ENCODE results near the gene PRDM16. TPM values are rescaled to one million over a fixed set of nuclear protein-coding genes. Genes with fewer than 3 reads are reported as not detected.

PRDM16 gene
- polyA plus RNA-seq, 1 donor from 2014 or later, result 0.21 TPM

GRCh38 chr1:3062616-3063378 is 6.2 kb upstream of the PRDM16 start:
- Histone ChIP-seq H3K9me3 (ENCODE audit: low read length) (peaks cover 3% of the 10 kb centered on the region), H3K4me2 (ENCODE audit: low read length) (no peak overlapping the region), H3K79me2 (replicated peaks; ENCODE audit: insufficient read depth, low read length) (peaks cover 39% of the 10 kb centered on the region), H3K27me3 (ENCODE audit: insufficient read depth, low read depth, low read length) (peaks cover 11% of the 10 kb centered on the region), H3K27ac (ENCODE audit: low read length) (no peak overlapping the region), H2AFZ (ENCODE audit: low read depth, low read length) (no peak overlapping the region), H3F3A (ENCODE audit: insufficient read depth, low read length, poor library complexity, severe bottlenecking) (no peaks in the 10 kb centered on the region), H3K9ac (ENCODE audit: low read length) (no peak overlapping the region), H4K20me1 (ENCODE audit: insufficient read depth) (no peaks in the 10 kb centered on the region), H3K4me3 (ENCODE audit: low read length) (no peak overlapping the region), H3K9me2 (ENCODE audit: insufficient read depth, low read length) (no peaks in the 10 kb centered on the region), H3K36me3 (ENCODE audit: insufficient read depth, low read length) (no peaks in the 10 kb centered on the region)
- no peak for TF ChIP-seq TAF1 (IDR thresholded peaks at IDR 0.05; ENCODE audit: low read depth)
- TF ChIP-seq MXI1 (conservative IDR thresholded peaks at IDR 0.05; ENCODE audit: poor library complexity, severe bottlenecking), result no peak
- no peak for TF ChIP-seq EP300 (conservative IDR thresholded peaks at IDR 0.05; ENCODE audit: poor library complexity, severe bottlenecking)
- TF ChIP-seq, protein P1, sequence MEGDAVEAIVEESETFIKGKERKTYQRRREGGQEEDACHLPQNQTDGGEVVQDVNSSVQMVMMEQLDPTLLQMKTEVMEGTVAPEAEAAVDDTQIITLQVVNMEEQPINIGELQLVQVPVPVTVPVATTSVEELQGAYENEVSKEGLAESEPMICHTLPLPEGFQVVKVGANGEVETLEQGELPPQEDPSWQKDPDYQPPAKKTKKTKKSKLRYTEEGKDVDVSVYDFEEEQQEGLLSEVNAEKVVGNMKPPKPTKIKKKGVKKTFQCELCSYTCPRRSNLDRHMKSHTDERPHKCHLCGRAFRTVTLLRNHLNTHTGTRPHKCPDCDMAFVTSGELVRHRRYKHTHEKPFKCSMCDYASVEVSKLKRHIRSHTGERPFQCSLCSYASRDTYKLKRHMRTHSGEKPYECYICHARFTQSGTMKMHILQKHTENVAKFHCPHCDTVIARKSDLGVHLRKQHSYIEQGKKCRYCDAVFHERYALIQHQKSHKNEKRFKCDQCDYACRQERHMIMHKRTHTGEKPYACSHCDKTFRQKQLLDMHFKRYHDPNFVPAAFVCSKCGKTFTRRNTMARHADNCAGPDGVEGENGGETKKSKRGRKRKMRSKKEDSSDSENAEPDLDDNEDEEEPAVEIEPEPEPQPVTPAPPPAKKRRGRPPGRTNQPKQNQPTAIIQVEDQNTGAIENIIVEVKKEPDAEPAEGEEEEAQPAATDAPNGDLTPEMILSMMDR (IDR thresholded peaks at IDR 0.05; ENCODE audit: poor library complexity, severe bottlenecking), result no peak
- no peak for TF ChIP-seq SMC3 (conservative IDR thresholded peaks at IDR 0.05; ENCODE audit: poor library complexity)
- TF ChIP-seq EZH2 (IDR thresholded peaks at IDR 0.05; ENCODE audit: borderline replicate concordance, insufficient read depth, low read length, poor library complexity, severe bottlenecking), result no peak
- TF ChIP-seq, protein P2, sequence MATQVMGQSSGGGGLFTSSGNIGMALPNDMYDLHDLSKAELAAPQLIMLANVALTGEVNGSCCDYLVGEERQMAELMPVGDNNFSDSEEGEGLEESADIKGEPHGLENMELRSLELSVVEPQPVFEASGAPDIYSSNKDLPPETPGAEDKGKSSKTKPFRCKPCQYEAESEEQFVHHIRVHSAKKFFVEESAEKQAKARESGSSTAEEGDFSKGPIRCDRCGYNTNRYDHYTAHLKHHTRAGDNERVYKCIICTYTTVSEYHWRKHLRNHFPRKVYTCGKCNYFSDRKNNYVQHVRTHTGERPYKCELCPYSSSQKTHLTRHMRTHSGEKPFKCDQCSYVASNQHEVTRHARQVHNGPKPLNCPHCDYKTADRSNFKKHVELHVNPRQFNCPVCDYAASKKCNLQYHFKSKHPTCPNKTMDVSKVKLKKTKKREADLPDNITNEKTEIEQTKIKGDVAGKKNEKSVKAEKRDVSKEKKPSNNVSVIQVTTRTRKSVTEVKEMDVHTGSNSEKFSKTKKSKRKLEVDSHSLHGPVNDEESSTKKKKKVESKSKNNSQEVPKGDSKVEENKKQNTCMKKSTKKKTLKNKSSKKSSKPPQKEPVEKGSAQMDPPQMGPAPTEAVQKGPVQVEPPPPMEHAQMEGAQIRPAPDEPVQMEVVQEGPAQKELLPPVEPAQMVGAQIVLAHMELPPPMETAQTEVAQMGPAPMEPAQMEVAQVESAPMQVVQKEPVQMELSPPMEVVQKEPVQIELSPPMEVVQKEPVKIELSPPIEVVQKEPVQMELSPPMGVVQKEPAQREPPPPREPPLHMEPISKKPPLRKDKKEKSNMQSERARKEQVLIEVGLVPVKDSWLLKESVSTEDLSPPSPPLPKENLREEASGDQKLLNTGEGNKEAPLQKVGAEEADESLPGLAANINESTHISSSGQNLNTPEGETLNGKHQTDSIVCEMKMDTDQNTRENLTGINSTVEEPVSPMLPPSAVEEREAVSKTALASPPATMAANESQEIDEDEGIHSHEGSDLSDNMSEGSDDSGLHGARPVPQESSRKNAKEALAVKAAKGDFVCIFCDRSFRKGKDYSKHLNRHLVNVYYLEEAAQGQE (IDR thresholded peaks at IDR 0.05; ENCODE audit: borderline replicate concordance), result no peak
- no peak for TF ChIP-seq RAD21 (conservative IDR thresholded peaks at IDR 0.05)
- TF ChIP-seq POLR2AphosphoS5 (IDR thresholded peaks at IDR 0.05), result no peak

DNA sequence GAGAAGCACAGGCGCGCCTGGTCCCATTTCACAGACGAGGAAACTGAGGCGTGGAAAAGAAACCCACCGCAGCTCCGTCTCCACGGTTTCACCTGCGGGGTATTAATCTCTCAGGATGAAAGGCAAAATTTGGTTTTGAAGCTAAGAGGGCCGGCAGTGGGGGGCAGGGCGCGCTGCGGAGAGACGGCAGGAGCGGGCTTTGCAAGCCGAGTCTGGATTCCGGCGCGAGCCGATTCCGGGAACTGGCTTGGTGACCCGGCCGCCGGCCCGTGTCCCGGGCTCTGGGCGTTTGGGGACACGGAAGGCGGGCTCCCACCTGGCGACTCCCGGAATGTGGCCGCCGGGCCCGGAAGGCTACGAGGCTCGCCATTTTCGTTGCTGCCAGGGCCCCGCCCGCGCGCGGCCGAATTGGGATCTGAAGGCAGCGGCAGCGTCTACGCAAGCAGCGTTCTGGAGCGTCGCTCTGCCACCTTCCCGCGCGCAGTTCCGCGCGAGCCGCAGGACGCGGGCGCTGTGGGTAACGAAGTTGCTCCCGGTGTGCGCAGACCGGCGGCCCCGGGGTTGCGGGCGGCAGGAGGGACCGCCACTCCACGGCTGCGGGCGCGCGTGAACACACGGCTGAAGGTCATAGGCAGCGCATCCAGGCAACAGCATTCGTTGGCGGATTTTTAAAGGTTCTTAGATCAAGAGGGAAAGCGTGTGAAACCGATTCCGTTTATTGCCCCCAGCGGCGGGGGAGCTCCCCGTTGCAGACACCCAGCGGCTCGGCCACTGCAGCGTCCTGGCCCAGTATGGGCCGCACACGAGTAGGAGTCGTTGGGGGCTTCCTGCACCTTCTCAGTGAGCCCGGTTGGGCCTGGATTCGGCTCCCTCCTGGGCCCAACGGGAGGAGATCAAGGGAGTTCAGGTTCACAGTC is 5.4 kb upstream of the PRDM16 start:
- Histone ChIP-seq H3K27ac (ENCODE audit: low read length) (no peak overlapping the region), H3K79me2 (replicated peaks; ENCODE audit: insufficient read depth, low read length) (peaks cover 43% of the 10 kb centered on the region), H3F3A (ENCODE audit: insufficient read depth, low read length, poor library complexity, severe bottlenecking) (no peaks in the 10 kb centered on the region), H3K9me2 (ENCODE audit: insufficient read depth, low read length) (no peaks in the 10 kb centered on the region), H4K20me1 (ENCODE audit: insufficient read depth) (no peaks in the 10 kb centered on the region), H3K36me3 (ENCODE audit: insufficient read depth, low read length) (no peaks in the 10 kb centered on the region), H3K4me2 (ENCODE audit: low read length) (no peak overlapping the region), H3K27me3 (ENCODE audit: insufficient read depth, low read depth, low read length) (peaks cover 17% of the 10 kb centered on the region), H3K4me3 (ENCODE audit: low read length) (no peak overlapping the region), H3K9me3 (ENCODE audit: low read length) (peaks cover 3% of the 10 kb centered on the region), H3K9ac (ENCODE audit: low read length) (no peak overlapping the region), H2AFZ (ENCODE audit: low read depth, low read length) (no peak overlapping the region)
- TF ChIP-seq MXI1 (conservative IDR thresholded peaks at IDR 0.05; ENCODE audit: poor library complexity, severe bottlenecking), result no peak
- TF ChIP-seq POLR2AphosphoS5 (IDR thresholded peaks at IDR 0.05), result no peak
- no peak for TF ChIP-seq EZH2 (IDR thresholded peaks at IDR 0.05; ENCODE audit: borderline replicate concordance, insufficient read depth, low read length, poor library complexity, severe bottlenecking)
- no peak for TF ChIP-seq SMC3 (conservative IDR thresholded peaks at IDR 0.05; ENCODE audit: poor library complexity)
- no peak for TF ChIP-seq EP300 (conservative IDR thresholded peaks at IDR 0.05; ENCODE audit: poor library complexity, severe bottlenecking)
- TF ChIP-seq RAD21 (conservative IDR thresholded peaks at IDR 0.05), result no peak

Data from neural cell (in vitro differentiated cells).